H9 (cell line): Measurements from ENCODE around the gene MVP. TPM values are rescaled to one million over a fixed set of nuclear protein-coding genes. Genes with fewer than 3 reads are reported as not detected.

Experiments
- DNase-seq: peaks from one replicate; pipeline ENCODE4 v3.0.0-alpha.2; 2017
- H2AFZ ChIP-seq: one replicate; pipeline ENCODE4 v1.6.1; 2013; ENCODE audit warnings: mild to moderate bottlenecking, low read length, control low read depth, moderate library complexity
- H2AK5ac ChIP-seq: 2 replicates; pipeline ENCODE4 v1.6.1; 2013; ENCODE audit warnings: low read length, control low read depth, mixed read lengths; ENCODE audit not compliant: insufficient read length
- H2BK120ac ChIP-seq: one replicate; pipeline ENCODE4 v1.6.1; 2013; ENCODE audit warnings: low read depth, mild to moderate bottlenecking, low read length, control low read depth, inconsistent platforms; ENCODE audit not compliant: poor library complexity, severe bottlenecking
- H2BK12ac ChIP-seq: 2 replicates; pipeline ENCODE4 v1.6.1; 2013; ENCODE audit warnings: low read length, control low read depth, mixed read lengths, low read depth; ENCODE audit not compliant: insufficient read length
- H2BK15ac ChIP-seq: 2 replicates; pipeline ENCODE4 v1.6.1; 2013; ENCODE audit warnings: low read depth, low read length, control low read depth
- H2BK20ac ChIP-seq: one replicate; pipeline ENCODE4 v1.6.1; 2013; ENCODE audit warnings: low read depth, mild to moderate bottlenecking, low read length, control low read depth, inconsistent platforms; ENCODE audit not compliant: poor library complexity, severe bottlenecking
- H2BK5ac ChIP-seq: 2 replicates; pipeline ENCODE4 v1.6.1; 2013; ENCODE audit warnings: low read length, control low read depth, mixed read lengths; ENCODE audit not compliant: insufficient read length
- H3K14ac ChIP-seq: 2 replicates; pipeline ENCODE4 v1.6.1; 2013; ENCODE audit warnings: low read length, control low read depth; ENCODE audit not compliant: insufficient read depth
- H3K18ac ChIP-seq: 2 replicates; pipeline ENCODE4 v1.6.1; 2013; ENCODE audit warnings: low read depth, mild to moderate bottlenecking, mixed read lengths, low read length, control low read depth; ENCODE audit not compliant: insufficient read length
- H3K23ac ChIP-seq: 2 replicates; pipeline ENCODE4 v1.6.1; 2013; ENCODE audit warnings: low read length, control low read depth, mixed read lengths, low read depth; ENCODE audit not compliant: insufficient read length
- H3K23me2 ChIP-seq: 2 replicates; pipeline ENCODE4 v1.6.1; 2013; ENCODE audit warnings: low read depth, mild to moderate bottlenecking, mixed read lengths, low read length, control low read depth; ENCODE audit not compliant: insufficient read length, poor library complexity, severe bottlenecking
- H3K27ac ChIP-seq: 2 replicates; pipeline ENCODE4 v1.5.1; 2013; ENCODE audit warnings: low read length, control low read depth, mixed read lengths, low read depth; ENCODE audit not compliant: insufficient read length
- H3K27me3 ChIP-seq: 2 replicates; pipeline ENCODE4 v1.6.1; 2013; ENCODE audit warnings: low read length, control low read depth, inconsistent platforms; ENCODE audit not compliant: insufficient read depth
- H3K4ac ChIP-seq: 2 replicates; pipeline ENCODE4 v1.6.1; 2013; ENCODE audit warnings: low read depth, mild to moderate bottlenecking, control low read depth, inconsistent platforms, low read length, moderate library complexity
- H3K4me1 ChIP-seq: 2 replicates; pipeline ENCODE4 v1.6.1; 2013; ENCODE audit warnings: low read length, control low read depth, inconsistent platforms; ENCODE audit not compliant: insufficient read depth
- H3K4me2 ChIP-seq: 2 replicates; pipeline ENCODE4 v1.6.1; 2013; ENCODE audit warnings: low read length, control low read depth, mixed read lengths; ENCODE audit not compliant: insufficient read length, insufficient read depth
- H3K56ac ChIP-seq: 2 replicates; pipeline ENCODE4 v1.6.1; 2013; ENCODE audit warnings: low read depth, mild to moderate bottlenecking, mixed read lengths, low read length, control low read depth; ENCODE audit not compliant: insufficient read length
- H3K79me1 ChIP-seq: 2 replicates; pipeline ENCODE4 v1.6.1; 2013; ENCODE audit warnings: low read depth, mild to moderate bottlenecking, moderate library complexity, low read length, control low read depth, inconsistent platforms; ENCODE audit not compliant: insufficient read depth, poor library complexity, severe bottlenecking
- H3K79me2 ChIP-seq: 2 replicates; pipeline ENCODE4 v1.6.1; 2013; ENCODE audit warnings: low read length, control low read depth, inconsistent platforms; ENCODE audit not compliant: insufficient read depth
- H3K9ac ChIP-seq: 2 replicates; pipeline ENCODE4 v1.6.1; 2013; ENCODE audit warnings: low read length, control low read depth, mixed read lengths; ENCODE audit not compliant: insufficient read length; ENCODE audit errors: extremely low read depth
- H3K9me3 ChIP-seq: one replicate; pipeline ENCODE4 v1.6.1; 2013; ENCODE audit warnings: low read depth, low read length, inconsistent platforms; ENCODE audit not compliant: control insufficient read depth
- H3T11ph ChIP-seq: one replicate; pipeline ENCODE4 v1.6.1; 2013; ENCODE audit warnings: mild to moderate bottlenecking, low read length, control low read depth, inconsistent platforms
- H4K20me1 ChIP-seq: one replicate; pipeline ENCODE4 v1.6.1; 2013; ENCODE audit not compliant: control insufficient read depth, insufficient read length, insufficient read depth
- H4K5ac ChIP-seq: 2 replicates; pipeline ENCODE4 v1.6.1; 2013; ENCODE audit warnings: low read depth, mild to moderate bottlenecking, mixed read lengths, low read length, control low read depth; ENCODE audit not compliant: insufficient read length
- H4K8ac ChIP-seq: replicated peaks from 2 replicates; pipeline ENCODE4 v1.6.1; 2013; ENCODE audit warnings: low read length, control low read depth, mixed read lengths, low read depth; ENCODE audit not compliant: insufficient read length
- H4K91ac ChIP-seq: 2 replicates; pipeline ENCODE4 v1.6.1; 2013; ENCODE audit warnings: low read depth, mild to moderate bottlenecking, moderate library complexity, mixed read lengths, low read length, control low read depth; ENCODE audit not compliant: insufficient read length
- H3K27ac Mint-ChIP-seq, 3 experiments: 2 replicates in 2 of 3; 3 replicates in 1 of 3; pipeline ENCODE4 v1.8.0; 2020 to 2021; ENCODE audit warnings: mixed read lengths in 3 of 3, mild to moderate bottlenecking in 1 of 3, moderate library complexity in 1 of 3
- H3K27me3 Mint-ChIP-seq: 2 replicates; pipeline ENCODE4 v1.8.0; 2021; ENCODE audit warnings: low read depth, mild to moderate bottlenecking, moderate library complexity, mixed read lengths
- H3K36me3 Mint-ChIP-seq, 3 experiments: 2 replicates in 2 of 3; 3 replicates in 1 of 3; pipeline ENCODE4 v1.8.0; 2020 to 2021; ENCODE audit warnings: low read depth in 3 of 3, mixed read lengths in 3 of 3; ENCODE audit not compliant: insufficient read depth in 1 of 3
- H3K4me1 Mint-ChIP-seq, 2 experiments: 2 replicates each; pipeline ENCODE4 v1.8.0; 2020; ENCODE audit warnings: mixed read lengths in 2 of 2
- H3K4me3 Mint-ChIP-seq, 2 experiments: 2 replicates in 1 of 2; 3 replicates in 1 of 2; pipeline ENCODE4 v1.8.0; 2020 to 2021; ENCODE audit warnings: mild to moderate bottlenecking in 2 of 2, mixed read lengths in 2 of 2, moderate library complexity in 1 of 2
- H3K9me3 Mint-ChIP-seq, 2 experiments: 2 replicates in 1 of 2; 3 replicates in 1 of 2; pipeline ENCODE4 v1.8.0; 2020; ENCODE audit warnings: mild to moderate bottlenecking in 2 of 2, mixed read lengths in 2 of 2, moderate library complexity in 1 of 2
- CTCF ChIP-seq: fragments of 200-600 bp; sonication (generic); conservative IDR thresholded peaks from 3 replicates; pipeline ENCODE4 v1.8.0; 2021; ENCODE audit warnings: antibody characterized with exemption, mild to moderate bottlenecking
- WGBS: extraction: QIAGEN DNeasy Blood & Tissue Kit; methylation state at CpG from one replicate; pipeline ENCODE4 v1.1.7; 2013; ENCODE audit warnings: missing lambda C conversion rate, low lambda C conversion rate, mixed read lengths; ENCODE audit not compliant: insufficient read length; ENCODE audit errors: extremely low coverage; 5-methylcytosine and 5-hydroxymethylcytosine counted together
- total RNA-seq: library from RNA; stranded (reverse); gene quantifications from 2 replicates; pipeline ENCODE4 v1.2.1, GENCODE V29; 2021

Gene MVP
- total RNA-seq, 1 experiment from 2014 or later = 3.1 TPM

GRCh38 chr16:29843931-29844330 lies 23.7 kb downstream of the MVP start:
- no peak overlapping the region for H3K18ac ChIP-seq
- no peaks in the 10 kb centered on the region for H3K79me1 ChIP-seq
- H2BK120ac ChIP-seq = no peak overlapping the region
- H3K9me3 ChIP-seq = no peaks in the 10 kb centered on the region
- DNase-seq = no peak
- no peak overlapping the region for H3K14ac ChIP-seq
- H2BK20ac ChIP-seq = no peak overlapping the region
- H3K27me3 Mint-ChIP-seq = no peaks in the 10 kb centered on the region
- no peak overlapping the region for H2BK15ac ChIP-seq
- H3K23me2 ChIP-seq = no peaks in the 10 kb centered on the region
- H3T11ph ChIP-seq = no peak overlapping the region
- H3K4me1 ChIP-seq = no peaks in the 10 kb centered on the region
- no peak overlapping the region for H2BK12ac ChIP-seq
- no peak overlapping the region for H2BK5ac ChIP-seq
- no peaks in the 10 kb centered on the region for H3K79me2 ChIP-seq
- no peaks in the 10 kb centered on the region for H4K20me1 ChIP-seq
- H3K27ac ChIP-seq = no peak overlapping the region
- H2AK5ac ChIP-seq = no peak overlapping the region
- no peaks in the 10 kb centered on the region for H3K27me3 ChIP-seq
- H3K9ac ChIP-seq = no peak overlapping the region
- no peak overlapping the region for H2AFZ ChIP-seq
- no peak overlapping the region for H4K8ac ChIP-seq
- H3K9me3 Mint-ChIP-seq = no peaks in the 10 kb centered on the region
- no peak overlapping the region for H3K4me3 Mint-ChIP-seq
- peaks cover 0 to 5% (median 0%) of the 10 kb centered on the region in 3 experiments; a peak in 2 of 7 replicates for H3K36me3 Mint-ChIP-seq
- no peak for TF ChIP-seq CTCF
- no peak overlapping the region for H3K56ac ChIP-seq
- H3K23ac ChIP-seq = no peak overlapping the region
- peak overlapping the region in 2 of 3 experiments; percentile 30 to 67; a peak in 4 of 7 replicates for H3K27ac Mint-ChIP-seq
- no peak overlapping the region for H4K5ac ChIP-seq
- WGBS = no CpG with 5 or more reads among the region's 8 CpGs
- no peaks in the 10 kb centered on the region for H3K4me1 Mint-ChIP-seq
- no peak overlapping the region for H4K91ac ChIP-seq
- no peak overlapping the region for H3K4ac ChIP-seq
- H3K4me2 ChIP-seq = no peak overlapping the region
